DMS79 treated with DMSO at 0.1 percent for 48 hours (cell line): ENCODE results near the gene ZNF394.

Source experiments
- DNase-seq: peaks from one replicate; lab custom pipeline; 2025; lab: John Stamatoyannopoulos, UW

Gene ZNF394

GRCh38 chr7:99493823-99494222, 6.3 kb downstream of the ZNF394 start:
- DNase-seq: no peak

DNA sequence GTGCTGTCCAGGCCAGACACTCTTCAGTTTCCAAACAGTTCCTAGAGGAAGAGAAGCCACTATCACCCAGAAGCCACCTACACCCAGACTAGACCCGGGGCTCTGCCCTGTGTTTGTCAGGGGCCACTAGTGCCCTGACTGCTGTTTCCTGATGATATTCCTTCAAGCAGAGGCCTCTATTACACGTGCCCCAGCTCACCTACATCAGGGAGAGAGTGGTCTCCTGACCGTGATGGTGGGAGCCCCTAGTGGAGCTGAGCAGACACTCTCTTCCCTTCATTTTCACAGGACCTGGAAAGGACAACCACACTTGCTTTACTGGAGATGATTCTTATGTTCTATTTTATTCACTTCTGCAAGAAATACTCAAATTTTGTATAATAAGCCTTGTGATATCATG, 9.2 kb downstream of the ZNF394 start:
- no peak for DNase-seq

DNA sequence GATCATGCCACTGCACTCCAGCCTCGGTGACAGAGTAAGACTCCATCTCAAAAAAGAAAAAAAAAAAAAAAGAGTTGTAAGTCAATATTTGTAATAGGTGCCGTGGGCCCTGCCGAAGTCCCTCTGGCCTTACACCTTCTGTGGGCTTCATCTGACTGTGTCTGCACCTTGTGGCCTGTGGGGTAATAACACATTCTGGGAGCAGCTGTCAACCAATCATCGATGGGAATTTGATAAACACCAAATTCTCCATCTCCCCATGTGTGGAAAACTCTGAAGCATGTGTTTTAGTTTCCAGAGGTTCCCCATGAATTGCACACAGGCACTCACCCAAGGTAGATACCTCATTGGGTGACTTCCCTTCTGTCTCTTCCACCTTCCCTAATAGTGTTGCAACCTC, 10.8 kb downstream of the ZNF394 start:
- DNase-seq: no peak

DNA sequence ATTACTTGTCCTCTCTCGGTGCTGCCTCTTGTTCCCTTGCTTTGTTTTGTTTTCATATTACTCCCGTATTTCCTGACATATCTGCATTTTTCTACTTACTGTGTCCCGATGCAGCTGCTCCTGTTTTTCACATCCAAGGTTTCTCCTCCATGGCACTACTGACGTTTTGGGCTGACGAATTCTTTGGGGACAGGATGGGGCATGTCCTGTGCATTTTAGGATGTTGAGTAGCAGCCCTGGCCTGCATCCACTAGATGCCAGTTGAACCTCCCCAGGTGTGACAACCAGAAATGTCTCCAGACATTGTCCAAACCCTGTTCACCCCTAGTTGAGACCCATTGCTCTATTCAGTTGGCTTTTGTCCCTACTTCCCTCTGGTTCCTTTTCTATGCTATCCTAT, 15.0 kb downstream of the ZNF394 start:
- no peak for DNase-seq

GRCh38 chr7:99478464-99479440, 21.3 kb downstream of the ZNF394 start:
- no peak for DNase-seq

DNA sequence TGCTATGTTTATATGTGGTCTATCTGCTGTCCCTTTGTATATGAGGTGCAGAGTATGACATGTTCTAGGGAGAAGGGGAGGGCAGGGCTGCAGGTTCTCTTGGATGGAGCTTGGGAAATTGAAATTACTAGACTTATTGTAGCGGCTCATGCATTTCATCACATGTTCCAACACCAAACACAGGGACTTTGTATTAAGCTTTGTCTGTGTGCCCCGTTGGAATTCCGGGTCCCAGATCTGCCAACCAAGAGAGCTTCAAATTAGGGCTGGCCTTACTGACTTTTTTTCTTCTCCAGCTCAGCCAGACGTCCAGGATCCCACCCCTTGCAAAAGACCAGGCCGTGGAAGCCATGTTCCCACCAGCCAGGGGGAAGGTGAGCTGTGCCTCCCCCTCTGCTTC, 24.0 kb downstream of the ZNF394 start:
- no peak for DNase-seq

DNA sequence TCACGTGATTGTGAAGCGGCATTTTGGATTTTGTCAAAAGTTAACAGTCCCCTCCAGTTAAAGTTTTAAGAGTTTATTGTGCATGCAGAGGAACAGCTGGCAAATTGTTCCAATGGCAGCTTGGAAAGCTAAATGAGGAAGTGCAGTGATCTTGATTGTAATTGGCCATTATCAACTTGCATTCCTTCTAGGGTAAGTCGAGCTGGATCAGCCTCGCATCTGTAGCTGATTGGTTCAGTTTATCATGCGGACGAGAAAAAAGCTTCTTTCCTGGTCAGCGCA, 26.8 kb downstream of the ZNF394 start:
- DNase-seq: peak; percentile 30

GRCh38 chr7:99472561-99473314, 27.3 kb downstream of the ZNF394 start, which contains the start of gene ZNF789:
Gene ZNF789 (plus strand): TSS chr7:99472890. CDS start chr7:99476457, 3,567 bp downstream.
- DNase-seq: peak; percentile 92

GRCh38 chr7:99469381-99470065, 30.6 kb downstream of the ZNF394 start:
- DNase-seq: no peak

DNA sequence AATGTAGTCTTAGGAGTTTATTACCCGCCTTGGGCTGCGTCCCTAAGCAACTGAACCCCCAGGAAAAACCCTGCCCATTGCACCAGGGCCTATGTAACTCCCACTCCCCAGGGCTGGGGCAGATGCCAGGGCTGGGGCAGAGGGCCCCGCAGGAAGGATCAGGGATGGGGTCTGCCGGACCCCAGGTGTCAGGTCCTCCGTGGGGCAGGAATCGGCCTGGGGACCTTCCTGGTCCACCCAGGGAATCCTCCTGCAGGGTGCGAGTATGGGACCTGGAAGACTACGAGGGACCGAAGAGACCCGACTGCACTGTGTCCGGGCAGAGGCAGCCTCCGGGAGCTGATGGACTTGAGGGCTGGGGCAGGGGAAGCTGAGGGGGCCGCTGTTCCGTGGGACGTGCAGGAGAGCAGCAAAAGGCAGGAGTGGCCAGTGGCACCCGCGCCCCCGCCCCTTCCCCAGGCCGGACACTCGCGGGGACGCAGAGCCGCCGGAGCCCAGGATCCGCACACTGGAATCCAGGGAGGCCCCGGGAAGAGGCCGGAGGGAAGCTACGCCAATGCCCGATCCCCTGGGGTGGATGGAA, 31.7 kb downstream of the ZNF394 start:
- no peak for DNase-seq

DNA sequence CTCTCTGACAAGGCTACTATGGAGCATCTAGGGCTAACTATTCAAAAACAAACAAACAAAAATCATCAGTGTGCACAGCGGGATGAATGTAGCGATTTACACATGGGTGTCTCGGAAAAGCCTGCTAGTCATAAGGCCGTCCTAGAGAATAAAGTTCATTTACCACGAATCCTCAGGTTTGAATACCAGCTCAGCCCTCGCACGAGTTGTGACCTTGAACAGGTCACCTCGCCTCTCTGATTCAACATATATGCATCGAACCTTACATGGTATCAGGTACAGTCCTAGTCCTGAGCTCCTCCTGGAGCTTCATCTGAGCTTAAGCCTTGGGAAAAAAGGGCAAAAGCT, 34.7 kb downstream of the ZNF394 start:
- no peak for DNase-seq

GRCh38 chr7:99461221-99461620, 38.9 kb downstream of the ZNF394 start:
- no peak for DNase-seq

- peak; percentile 6 for DNase-seq
These were observed 39.4 kb downstream of the ZNF394 start for GRCh38 chr7:99460651-99461050.

DNA sequence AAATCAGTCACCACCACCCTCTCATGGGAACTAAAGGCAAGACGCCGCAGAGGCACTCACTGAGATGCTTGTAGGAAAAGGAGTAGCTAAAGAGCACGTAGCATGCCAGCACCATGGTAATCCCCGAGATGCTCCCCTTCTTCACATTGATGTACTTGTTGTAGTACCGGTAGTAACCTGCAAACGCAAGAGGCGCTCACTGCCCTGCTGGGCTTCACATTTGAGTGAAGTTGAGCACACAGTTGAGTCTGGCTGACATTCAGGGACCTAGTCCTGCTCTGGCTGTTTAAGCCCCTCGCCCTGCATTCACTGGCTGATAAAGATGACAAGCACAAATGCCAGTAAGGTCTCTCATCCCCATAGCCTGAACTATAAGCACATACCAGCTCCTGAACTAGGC, 41.0 kb downstream of the ZNF394 start:
- DNase-seq: no peak

DNA sequence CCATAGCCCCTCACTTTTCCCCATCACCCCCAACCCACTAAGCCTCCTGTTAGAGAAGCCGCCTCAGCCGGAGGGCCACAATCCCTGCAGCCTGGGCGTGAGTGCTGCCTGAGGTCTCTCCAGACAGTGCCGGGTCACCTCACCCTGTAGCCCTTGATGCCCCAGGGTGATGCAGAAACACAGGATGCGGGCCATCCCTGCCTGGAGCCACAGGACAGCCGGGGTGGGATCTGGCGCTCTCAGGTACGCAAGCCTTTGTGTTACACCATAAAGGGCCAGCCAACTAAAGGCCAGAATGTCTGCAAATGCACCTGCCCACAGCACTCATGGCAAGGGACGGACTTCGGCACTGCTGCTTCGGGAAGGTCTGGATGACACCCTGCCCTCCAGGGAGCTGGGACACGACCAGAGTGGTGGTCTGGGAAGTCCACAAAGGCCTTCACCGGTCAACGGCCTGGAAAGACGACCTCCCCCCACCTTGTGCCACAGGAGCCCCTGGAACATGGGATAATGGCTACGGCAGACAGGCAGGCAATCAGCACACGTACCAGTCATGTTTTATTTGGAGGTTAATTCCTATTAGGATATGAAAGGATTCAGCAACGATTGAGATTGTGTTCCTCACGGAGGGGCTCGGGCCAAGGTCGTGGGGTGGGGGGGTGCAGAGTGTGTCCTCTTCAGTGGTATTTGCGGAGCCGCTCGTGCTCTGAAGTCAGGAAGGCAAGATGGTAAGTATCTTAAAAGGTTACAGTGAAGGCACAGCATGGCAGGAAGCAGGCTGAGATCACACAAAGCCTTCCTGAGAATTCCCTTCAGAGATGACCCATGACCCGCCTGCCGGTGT, 42.2 kb downstream of the ZNF394 start:
- no peak for DNase-seq

- no peak for DNase-seq
These were observed 42.9 kb downstream of the ZNF394 start for GRCh38 chr7:99457050-99457649.

DNA sequence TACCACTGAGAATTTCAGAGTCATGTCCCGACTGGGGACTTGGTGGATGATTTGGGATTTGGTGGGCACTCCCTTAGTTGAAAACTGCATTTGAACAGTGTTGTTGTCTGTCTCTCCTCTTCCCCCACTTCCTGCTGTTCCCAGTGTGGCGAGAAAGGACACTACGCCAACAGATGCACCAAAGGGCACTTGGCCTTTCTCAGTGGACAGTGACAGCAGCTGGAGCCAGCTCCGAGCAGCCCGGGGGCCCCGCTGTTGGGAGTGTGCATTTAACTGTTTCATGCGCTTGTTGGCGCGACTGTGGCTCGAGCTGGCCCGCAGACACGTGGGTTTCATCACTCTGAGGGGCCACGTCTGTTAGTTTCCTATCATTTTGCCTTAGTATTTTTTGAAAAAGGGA, 43.8 kb downstream of the ZNF394 start:
- DNase-seq: no peak

GRCh38 chr7:99455874-99456273, 44.2 kb downstream of the ZNF394 start:
- DNase-seq: no peak

GRCh38 chr7:99453105-99453504, 47.0 kb downstream of the ZNF394 start:
- no peak for DNase-seq

DNA sequence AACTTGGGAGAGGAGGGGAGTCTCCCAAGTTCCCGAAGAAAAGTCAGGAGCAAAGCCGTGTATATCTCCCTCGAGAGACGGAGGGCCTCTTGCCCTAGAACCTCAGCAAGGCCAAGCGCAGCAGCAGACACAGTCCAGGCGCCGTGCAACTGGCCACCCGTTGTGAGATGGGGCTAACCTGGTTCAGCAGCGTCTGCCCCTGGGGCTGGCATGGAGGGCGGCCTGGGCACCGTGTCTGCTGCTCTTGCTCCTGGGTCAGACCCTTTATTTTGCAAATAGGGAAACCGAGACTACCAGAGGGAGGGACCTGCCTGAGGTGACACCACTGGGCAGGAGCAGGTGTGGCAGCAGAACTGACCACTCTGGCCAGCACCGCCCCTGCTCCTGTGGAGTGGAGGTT, 47.5 kb downstream of the ZNF394 start:
- DNase-seq: no peak

DNA sequence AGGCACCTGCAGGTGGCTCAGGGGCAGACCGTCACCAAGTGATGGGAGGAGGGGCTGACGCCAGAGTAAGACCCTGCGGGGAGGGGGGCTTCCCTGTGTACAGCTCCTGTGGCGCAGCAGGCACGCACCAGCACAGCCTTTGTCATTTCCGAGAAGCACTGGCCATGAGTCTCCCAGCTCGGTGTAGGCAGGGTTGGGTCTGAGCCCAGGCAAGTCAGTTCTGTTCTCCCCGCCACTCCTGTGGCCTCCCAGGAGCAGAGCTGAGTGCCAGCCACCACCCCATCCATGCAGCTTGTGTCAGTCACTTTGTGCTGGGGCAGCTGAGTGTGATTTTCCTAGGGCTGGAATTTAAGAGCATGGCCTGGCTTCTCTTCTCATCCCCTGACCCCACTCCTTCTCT, 48.1 kb downstream of the ZNF394 start:
- no peak for DNase-seq
